22Rv1 (cell line): ENCODE measurements around the gene FBXO31.
"Not testable (repeated sequence)": the region's sequence is repeated elsewhere in the genome, so short reads cannot be mapped to it uniquely, and the experiment has no call there.

Source experiments
- H3K27ac ChIP-seq: fragments of 450-650 bp; 2 replicates; pipeline ENCODE4 v1.5.1; 2017
- CTCF ChIP-seq: fragments of 450-650 bp; IDR thresholded peaks from 2 replicates; pipeline ENCODE4 v1.5.1; 2017; ENCODE audit warnings: mild to moderate bottlenecking
- ZFX ChIP-seq: fragments of 450-650 bp; IDR thresholded peaks from 2 replicates; pipeline ENCODE4 v1.6.1; 2017; ENCODE audit warnings: antibody characterized with exemption, borderline replicate concordance

Gene FBXO31

GRCh38 chr16:87344165-87344930 is 39.2 kb downstream of the FBXO31 start:
- TF ChIP-seq CTCF: no peak
- no peak for TF ChIP-seq ZFX
- no peak overlapping the region for H3K27ac ChIP-seq

- H3K27ac ChIP-seq: no peak overlapping the region
- TF ChIP-seq ZFX (no peak), CTCF (no peak)
These were observed 39.9 kb downstream of the FBXO31 start for GRCh38 chr16:87343753-87344050.

GRCh38 chr16:87342978-87343752 is 40.4 kb downstream of the FBXO31 start:
- H3K27ac ChIP-seq: no peak overlapping the region
- no peak for TF ChIP-seq ZFX
- no peak for TF ChIP-seq CTCF

GRCh38 chr16:87342504-87342903 is 41.1 kb downstream of the FBXO31 start:
- no peak for TF ChIP-seq ZFX
- no peak for TF ChIP-seq CTCF
- H3K27ac ChIP-seq: no peak overlapping the region

GRCh38 chr16:87340198-87340597 is 43.4 kb downstream of the FBXO31 start:
- no peak for TF ChIP-seq CTCF
- H3K27ac ChIP-seq: no peak overlapping the region

- H3K27ac ChIP-seq: not testable (repeated sequence)
These were observed 43.9 kb downstream of the FBXO31 start for GRCh38 chr16:87339724-87340105.

GRCh38 chr16:87339086-87339723 is 44.4 kb downstream of the FBXO31 start:
- TF ChIP-seq ZFX: no peak
- TF ChIP-seq CTCF: no peak
- H3K27ac ChIP-seq: no peak overlapping the region
